Fibroblast of skin of right quadriceps (primary cell): ENCODE results near the gene DNAH11.
A peak's percentile ranks its signal among the peaks of the same experiment; 100 is the strongest.
"Not testable (repeated sequence)": the region's sequence is repeated elsewhere in the genome, so short reads cannot be mapped to it uniquely, and the experiment has no call there.

Experiments used
- DNase-seq: peaks from one replicate; pipeline ENCODE4 v3.0.0-alpha.2; 2013

DNAH11 gene

GRCh38 chr7:21805791-21806190 is 263.0 kb downstream of the DNAH11 start:
- DNase-seq, result no peak

DNA sequence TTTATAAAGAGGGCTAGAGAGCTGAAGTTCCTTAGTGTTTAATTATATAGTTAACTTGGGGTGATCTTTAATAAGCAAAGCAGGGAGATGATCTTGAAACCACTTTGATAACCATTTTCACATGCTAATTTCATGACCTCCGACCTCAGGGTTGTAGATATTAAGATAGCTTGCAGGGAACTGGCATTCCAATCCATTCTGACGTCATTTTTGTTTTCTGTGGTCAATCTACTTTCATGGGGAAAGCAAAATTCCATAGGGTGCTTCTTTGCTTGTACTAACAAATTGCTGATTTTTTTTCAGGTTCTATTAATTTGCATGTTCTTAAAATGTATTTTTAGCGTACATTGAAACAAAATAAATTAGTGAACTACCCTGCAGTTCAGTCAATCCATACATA is 263.5 kb downstream of the DNAH11 start:
- no peak for DNase-seq

GRCh38 chr7:21819048-21819447 is 276.2 kb downstream of the DNAH11 start:
- no peak for DNase-seq

GRCh38 chr7:21828841-21829240 is 286.0 kb downstream of the DNAH11 start:
- DNase-seq, result no peak

DNA sequence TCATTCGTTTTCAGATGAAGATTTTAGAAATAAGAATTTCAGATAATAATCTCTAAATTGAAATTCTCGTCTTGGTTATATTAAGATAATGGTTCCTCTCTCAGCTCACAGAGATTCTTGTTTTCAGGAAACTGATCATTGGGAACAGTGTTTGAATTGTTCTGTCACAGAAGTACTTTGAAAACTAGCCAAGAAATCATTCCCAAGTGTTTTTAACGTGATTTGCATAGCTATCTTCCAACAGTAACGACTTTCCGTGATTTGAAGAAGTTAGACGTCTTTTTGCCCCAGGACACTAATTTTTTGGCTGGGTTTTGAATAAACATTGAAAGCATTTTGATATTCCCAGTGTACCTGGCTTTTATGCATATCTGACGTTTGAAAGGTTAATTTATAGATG is 286.9 kb downstream of the DNAH11 start:
- DNase-seq, result no peak

DNA sequence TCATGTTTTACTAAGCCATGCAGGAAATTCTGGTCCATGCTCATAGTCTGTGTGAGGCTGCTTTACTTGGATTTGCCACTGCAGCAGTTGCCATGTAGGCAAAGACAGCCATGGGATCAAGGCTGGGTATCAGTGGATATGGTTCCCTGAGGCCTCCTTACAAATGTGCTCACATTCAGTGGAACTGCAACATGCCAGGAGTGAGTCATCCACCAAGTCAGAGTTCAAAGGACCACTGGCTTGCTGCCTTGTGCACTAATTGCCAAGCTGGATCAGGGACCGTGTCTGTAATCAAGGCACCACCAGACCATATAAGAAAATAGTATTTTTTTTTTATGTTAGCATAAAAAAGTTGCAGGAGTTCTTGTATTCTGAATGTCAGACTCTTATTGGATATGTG is 301.9 kb downstream of the DNAH11 start:
- DNase-seq, result no peak

GRCh38 chr7:21850531-21851285 is 307.9 kb downstream of the DNAH11 start:
- peak; percentile 52 for DNase-seq

GRCh38 chr7:21851559-21851967 is 308.7 kb downstream of the DNAH11 start:
- DNase-seq, result no peak

GRCh38 chr7:21865631-21866204 is 322.9 kb downstream of the DNAH11 start:
- peak; percentile 20 for DNase-seq

- no peak for DNase-seq
Measured at GRCh38 chr7:21866731-21867130, 323.9 kb downstream of the DNAH11 start.

DNA sequence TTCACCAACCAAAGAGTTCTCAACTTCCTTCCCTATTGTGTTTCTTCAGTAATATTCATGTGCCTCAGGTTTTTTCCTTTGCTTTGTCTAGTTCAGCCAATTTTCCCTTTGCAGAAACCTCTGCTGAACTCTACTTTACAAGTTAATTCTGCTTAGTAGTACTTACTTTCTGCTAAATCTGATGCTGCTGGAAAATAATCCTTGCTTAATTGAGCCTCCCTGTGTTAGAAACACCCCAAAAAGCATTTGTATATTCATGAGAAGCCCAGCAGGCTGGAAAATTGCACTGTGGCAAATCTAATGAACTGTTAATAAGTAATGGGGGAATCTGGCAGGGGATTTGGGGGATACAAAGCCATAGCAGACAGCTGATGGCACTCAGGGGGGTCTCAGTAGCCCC is 324.4 kb downstream of the DNAH11 start:
- no peak for DNase-seq

- DNase-seq, result no peak
Measured at GRCh38 chr7:21867816-21868575, 325.2 kb downstream of the DNAH11 start.

DNA sequence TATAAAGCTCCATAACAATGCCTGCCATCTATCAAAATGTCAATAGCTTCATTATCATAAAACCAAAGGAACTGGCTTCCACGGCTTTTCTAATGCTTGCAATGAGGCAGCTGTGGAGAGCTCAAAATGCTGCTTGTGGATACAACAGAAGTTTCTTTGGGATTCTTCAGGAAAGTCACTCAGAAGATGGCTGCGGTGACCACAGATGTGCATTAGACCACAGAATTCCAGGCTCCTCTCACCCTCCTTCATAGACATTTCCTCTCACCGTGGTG is 325.7 kb downstream of the DNAH11 start:
- no peak for DNase-seq

DNA sequence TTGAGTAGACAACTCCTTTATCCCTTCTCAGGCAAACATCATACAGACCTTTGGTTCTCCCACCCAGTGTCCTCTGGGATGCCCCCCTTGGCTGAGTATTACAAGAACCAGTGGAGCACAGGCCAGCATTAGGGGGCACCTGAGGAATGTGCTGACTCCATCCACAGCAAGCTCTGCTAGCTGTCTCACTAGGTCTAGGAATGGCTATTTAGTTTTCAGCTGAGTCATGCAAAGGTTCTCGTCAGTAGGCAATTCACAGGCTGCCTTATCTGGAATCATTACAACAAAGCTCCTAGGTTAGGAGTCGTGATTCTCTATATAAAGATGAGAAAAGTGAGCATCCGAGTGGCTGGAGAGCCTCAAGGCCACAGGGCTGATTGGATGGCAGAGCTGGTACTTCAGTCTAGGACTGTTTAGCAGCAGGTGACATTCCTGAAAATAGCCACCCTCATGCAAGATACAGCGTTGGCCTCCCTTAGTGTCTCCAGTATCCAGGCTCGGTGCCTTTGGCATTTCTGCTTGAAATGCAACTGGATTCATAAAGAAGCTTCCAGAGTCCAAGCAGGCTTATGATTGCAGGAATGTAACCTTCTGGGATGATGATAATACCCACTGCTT is 327.1 kb downstream of the DNAH11 start:
- peak; percentile 7 for DNase-seq

GRCh38 chr7:21883069-21883468 is 340.2 kb downstream of the DNAH11 start:
- no peak for DNase-seq

GRCh38 chr7:21883501-21883900 is 340.7 kb downstream of the DNAH11 start:
- not testable (repeated sequence) for DNase-seq

DNA sequence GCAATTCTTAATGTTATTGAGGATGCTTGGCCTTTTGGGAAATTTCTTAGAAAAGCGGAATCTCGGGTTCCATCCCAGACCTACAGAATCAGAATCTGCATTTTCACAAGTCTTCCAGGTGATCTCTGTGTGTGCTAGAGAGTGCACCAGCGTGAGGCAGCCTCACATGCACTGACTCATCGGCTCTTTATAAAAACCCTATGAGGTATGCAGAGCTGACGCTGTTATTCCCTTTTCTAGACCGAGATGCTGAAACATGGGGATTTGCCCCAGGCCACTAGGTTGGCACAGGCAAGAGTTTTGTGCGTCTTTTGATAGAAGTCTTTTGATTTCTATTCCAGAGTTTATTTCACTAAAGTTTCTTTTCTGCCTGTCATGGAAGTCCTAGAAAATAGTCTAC is 341.7 kb downstream of the DNAH11 start:
- DNase-seq, result no peak

DNA sequence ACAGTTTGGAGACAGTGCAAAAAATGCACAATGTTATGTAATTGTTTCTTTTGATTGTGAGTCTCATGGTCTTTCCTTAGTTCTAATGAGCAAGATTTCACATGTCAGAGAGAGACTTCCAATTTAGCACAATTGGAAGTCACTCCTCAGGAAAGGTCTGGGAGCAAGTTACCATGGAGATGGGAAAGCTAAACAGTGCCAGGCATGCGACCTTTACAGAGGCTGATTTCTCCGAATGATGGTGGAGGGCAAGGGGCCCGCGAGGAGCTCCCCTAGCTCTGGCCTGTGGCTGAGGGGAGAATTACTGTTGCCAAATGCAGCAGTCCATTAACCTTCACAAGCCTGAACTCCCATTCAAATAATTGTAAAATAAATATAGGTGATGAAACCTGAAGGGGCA is 343.6 kb downstream of the DNAH11 start:
- no peak for DNase-seq

DNA sequence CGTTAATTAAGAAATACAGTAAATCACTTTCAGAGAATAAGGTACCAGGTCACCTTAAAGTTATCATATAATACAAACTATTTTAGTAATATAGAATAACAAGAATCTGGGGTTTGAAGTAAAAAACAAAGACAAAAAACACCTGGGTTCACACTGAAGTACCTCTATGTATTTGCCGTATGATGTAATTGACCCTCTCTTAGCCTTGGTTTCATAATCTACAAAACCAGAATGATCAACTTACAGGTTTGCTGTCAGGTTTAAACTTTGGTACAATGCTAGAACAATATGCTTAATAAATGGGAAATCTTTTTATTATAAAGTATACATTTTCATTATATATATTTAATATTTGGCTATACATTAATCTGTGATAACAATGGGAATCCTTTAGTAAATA is 344.5 kb downstream of the DNAH11 start:
- DNase-seq, result no peak

- no peak for DNase-seq
Measured at GRCh38 chr7:21887779-21888178, 344.9 kb downstream of the DNAH11 start.

GRCh38 chr7:21891291-21891690 is 348.5 kb downstream of the DNAH11 start:
- DNase-seq, result no peak

DNA sequence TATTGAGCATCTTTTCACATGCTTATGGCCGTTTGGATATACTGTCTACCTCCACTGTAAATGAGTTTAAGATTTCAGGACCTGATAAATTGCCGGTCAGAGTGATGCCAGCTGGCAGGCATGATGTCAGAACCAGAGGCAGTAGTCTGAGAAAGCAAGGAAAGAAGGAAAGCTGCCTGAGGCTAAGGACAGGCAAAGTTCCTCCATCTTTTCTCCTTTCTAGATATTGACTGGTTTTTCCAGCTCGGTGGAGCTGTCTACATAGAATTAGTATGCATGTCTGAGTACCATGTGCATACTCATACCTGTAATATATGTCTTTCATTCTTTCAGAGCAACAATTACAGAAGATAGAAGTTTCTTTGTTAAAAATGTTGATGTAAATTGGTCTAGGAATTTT is 350.6 kb downstream of the DNAH11 start:
- no peak for DNase-seq

GRCh38 chr7:21898265-21898930 is 355.6 kb downstream of the DNAH11 start:
- DNase-seq, result no peak
